Measurements from ENCODE around the gene PRTFDC1. TPM values are rescaled to one million over a fixed set of nuclear protein-coding genes. Genes with fewer than 3 reads are reported as not detected.

Gene PRTFDC1
- total RNA-seq, 4 donors from 2014 or later = 0.31 to 5.4 (median 2.3) TPM; not detected in 1

DNA sequence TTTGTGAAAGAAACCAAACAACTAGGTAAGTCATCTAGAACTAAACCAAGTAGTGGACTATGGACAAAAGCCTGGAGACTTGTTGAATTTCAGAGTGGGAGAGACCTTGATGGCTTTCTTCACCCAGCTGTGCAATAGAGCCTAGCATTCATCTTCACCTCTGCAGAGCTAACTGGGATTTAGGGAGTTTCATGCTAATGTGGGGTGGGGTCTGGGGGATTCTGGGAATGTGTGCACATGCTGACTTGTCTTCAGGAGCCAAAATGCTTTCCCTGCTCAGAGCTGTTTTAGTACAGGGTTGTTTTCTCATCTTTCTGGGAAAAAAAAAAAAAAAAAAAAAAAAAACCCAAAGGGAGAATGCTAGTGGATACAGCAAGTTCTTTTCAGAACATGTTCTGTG is 147.4 kb downstream of the PRTFDC1 start:
- Histone ChIP-seq H3K27me3 (no peaks in the 10 kb centered on the region), H3K4me1 (no peaks in the 10 kb centered on the region), H3K9me3 (no peaks in the 10 kb centered on the region), H3K27ac (no peak overlapping the region), H3K36me3 (no peaks in the 10 kb centered on the region), H3K4me3 (no peak overlapping the region)
- TF ChIP-seq, protein P1, sequence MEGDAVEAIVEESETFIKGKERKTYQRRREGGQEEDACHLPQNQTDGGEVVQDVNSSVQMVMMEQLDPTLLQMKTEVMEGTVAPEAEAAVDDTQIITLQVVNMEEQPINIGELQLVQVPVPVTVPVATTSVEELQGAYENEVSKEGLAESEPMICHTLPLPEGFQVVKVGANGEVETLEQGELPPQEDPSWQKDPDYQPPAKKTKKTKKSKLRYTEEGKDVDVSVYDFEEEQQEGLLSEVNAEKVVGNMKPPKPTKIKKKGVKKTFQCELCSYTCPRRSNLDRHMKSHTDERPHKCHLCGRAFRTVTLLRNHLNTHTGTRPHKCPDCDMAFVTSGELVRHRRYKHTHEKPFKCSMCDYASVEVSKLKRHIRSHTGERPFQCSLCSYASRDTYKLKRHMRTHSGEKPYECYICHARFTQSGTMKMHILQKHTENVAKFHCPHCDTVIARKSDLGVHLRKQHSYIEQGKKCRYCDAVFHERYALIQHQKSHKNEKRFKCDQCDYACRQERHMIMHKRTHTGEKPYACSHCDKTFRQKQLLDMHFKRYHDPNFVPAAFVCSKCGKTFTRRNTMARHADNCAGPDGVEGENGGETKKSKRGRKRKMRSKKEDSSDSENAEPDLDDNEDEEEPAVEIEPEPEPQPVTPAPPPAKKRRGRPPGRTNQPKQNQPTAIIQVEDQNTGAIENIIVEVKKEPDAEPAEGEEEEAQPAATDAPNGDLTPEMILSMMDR (IDR thresholded peaks at IDR 0.05 in 4 of 5, conservative IDR thresholded peaks at IDR 0.05 in 1 of 5) = no peak
- no peak for TF ChIP-seq POLR2A (IDR thresholded peaks at IDR 0.05)
- in situ Hi-C loops (cut with MboI; ENCODE audit: low sequenced_read_pairs in 4 of 4) (no loop called here), intact Hi-C loops (cut with DNase I; ENCODE audit: low total_unique reads) (no loop called here)
- no peak for ATAC-seq
- DNase-seq = no peak

DNA sequence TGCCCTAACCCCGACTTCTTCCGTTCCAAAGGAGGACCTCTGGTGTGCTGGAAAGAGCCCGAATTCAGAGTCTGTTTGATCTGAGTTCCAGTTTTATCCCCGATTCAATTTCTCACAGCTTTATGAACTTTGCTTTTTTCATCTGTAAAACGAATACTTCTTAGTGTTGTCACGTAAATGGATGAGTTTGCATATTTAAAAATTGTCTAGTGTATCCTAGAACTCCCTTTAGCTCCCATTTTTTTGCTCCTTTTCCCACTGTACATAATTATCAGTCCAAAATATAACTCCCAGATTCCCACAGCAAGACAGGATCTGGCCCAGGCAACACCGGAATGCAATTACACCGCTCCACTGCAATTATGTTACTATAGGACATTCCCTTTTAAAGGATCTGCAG is 148.0 kb downstream of the PRTFDC1 start:
- no peak for ATAC-seq
- TF ChIP-seq, protein P1 (IDR thresholded peaks at IDR 0.05 in 4 of 5, conservative IDR thresholded peaks at IDR 0.05 in 1 of 5) = no peak
- no peak for TF ChIP-seq POLR2A (IDR thresholded peaks at IDR 0.05)
- no peak overlapping the region for H3K4me3 ChIP-seq
- H3K27ac ChIP-seq = no peak overlapping the region
- intact Hi-C loops (cut with DNase I; ENCODE audit: low total_unique reads) (no loop called here), in situ Hi-C loops (cut with MboI; ENCODE audit: low sequenced_read_pairs in 4 of 4) (no loop called here)
- no peak for DNase-seq
- no peaks in the 10 kb centered on the region for H3K36me3 ChIP-seq
- no peaks in the 10 kb centered on the region for H3K27me3 ChIP-seq
- no peaks in the 10 kb centered on the region for H3K9me3 ChIP-seq
- no peaks in the 10 kb centered on the region for H3K4me1 ChIP-seq

DNA sequence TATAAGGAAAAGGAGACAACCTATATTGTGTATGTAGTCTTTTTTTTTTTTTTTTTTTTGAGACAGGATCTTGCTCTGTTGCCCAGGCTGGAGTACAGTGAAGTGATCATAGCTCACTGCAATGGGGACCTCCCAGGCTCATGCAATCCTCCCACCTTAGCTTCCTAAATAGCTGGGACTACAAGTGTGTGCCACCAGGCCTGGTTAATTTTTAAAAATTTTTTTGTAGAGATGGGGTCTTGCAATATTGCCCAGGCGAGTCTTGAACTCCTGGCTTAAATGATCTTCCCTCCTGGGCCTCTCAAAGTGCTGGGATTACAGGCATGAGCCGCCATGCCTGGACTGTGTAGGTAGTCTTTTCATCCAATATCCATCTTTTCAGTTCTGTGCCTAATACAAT is 150.0 kb downstream of the PRTFDC1 start:
- DNase-seq = no peak
- Histone ChIP-seq H3K27ac (no peak overlapping the region), H3K36me3 (no peaks in the 10 kb centered on the region), H3K27me3 (no peaks in the 10 kb centered on the region), H3K9me3 (no peaks in the 10 kb centered on the region), H3K4me3 (no peak overlapping the region), H3K4me1 (no peaks in the 10 kb centered on the region)
- ATAC-seq = no peak
- in situ Hi-C loops (cut with MboI; ENCODE audit: low sequenced_read_pairs in 4 of 4) = no loop called here
- TF ChIP-seq, protein P1 (IDR thresholded peaks at IDR 0.05 in 4 of 5, conservative IDR thresholded peaks at IDR 0.05 in 1 of 5) = no peak
- no peak for TF ChIP-seq POLR2A (IDR thresholded peaks at IDR 0.05)
- intact Hi-C loops (cut with DNase I; ENCODE audit: low total_unique reads) = no loop called here

DNA sequence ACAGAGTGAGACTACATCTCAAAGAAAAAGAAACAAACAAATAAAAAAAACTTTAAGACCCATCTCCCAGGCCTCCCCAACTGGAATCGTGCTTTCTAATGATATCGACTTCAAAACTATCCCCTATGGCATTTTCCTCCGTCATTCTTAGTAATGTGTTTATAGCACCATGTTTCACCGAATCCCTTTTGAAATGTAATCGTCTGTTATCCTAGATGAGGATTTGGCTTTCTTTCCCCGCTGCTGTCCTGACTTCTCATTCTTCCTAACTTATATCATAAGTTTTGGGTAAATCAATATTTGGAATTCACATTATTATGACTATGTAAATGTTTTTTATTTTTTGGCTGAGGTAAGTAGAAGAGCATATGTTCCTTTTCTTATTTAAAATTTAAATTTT is 151.5 kb downstream of the PRTFDC1 start:
- in situ Hi-C loops (cut with MboI; ENCODE audit: low sequenced_read_pairs in 4 of 4) (no loop called here), intact Hi-C loops (cut with DNase I; ENCODE audit: low total_unique reads) (no loop called here)
- no peak for TF ChIP-seq POLR2A (IDR thresholded peaks at IDR 0.05)
- TF ChIP-seq, protein P1 (IDR thresholded peaks at IDR 0.05 in 4 of 5, conservative IDR thresholded peaks at IDR 0.05 in 1 of 5) = no peak

More for the DNA sequence above, 151.5 kb downstream of the PRTFDC1 start:
- ATAC-seq = no peak
- Histone ChIP-seq H3K4me3 (no peak overlapping the region), H3K4me1 (no peaks in the 10 kb centered on the region), H3K27ac (no peak overlapping the region), H3K36me3 (no peaks in the 10 kb centered on the region), H3K27me3 (no peaks in the 10 kb centered on the region), H3K9me3 (no peaks in the 10 kb centered on the region)
- no peak for DNase-seq

Other genes with a start within 250 kb of the PRTFDC1 start
- gene ARHGAP21, start 228.7 kb downstream of the PRTFDC1 start, total RNA-seq = 10 to 100 TPM; 35.1 to 60.5 (median 54.1) TPM
- gene ENKUR, start 63.6 kb upstream of the PRTFDC1 start, total RNA-seq = not detected
- gene THNSL1, start 64.0 kb upstream of the PRTFDC1 start, total RNA-seq = 1 to 10 TPM in 3 of 4 donors, under 1 TPM in 1; 0.82 to 2.0 (median 1.7) TPM
- gene GPR158, start 222.4 kb upstream of the PRTFDC1 start, total RNA-seq = under 1 TPM in 1 of 4 donors, not detected in 3; 0.04 TPM